ENCODE data around the gene GPATCH2. TPM values are rescaled to one million over a fixed set of nuclear protein-coding genes. Genes with fewer than 3 reads are reported as not detected.

Gene GPATCH2
- total RNA-seq, 1 donor from 2014 or later, result 13.5 TPM

DNA sequence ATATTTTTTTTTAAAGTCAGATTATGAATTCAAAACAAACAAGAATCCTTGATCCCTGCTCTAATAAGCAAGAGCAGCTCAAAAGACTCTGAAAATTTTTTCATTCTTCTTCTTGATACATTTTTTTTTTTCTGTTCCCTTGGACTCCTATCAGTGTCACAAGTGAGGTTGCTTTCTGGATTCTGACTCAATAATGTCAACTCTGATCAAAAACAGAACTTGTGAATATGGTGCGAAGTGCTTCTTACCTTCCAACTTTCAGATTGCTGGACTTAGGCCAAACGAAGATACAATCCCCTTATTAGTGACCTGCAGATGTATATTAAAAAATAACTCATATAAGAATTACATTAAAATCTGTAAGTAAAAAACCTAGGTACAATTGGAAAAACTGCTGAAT, 136.1 kb downstream of the GPATCH2 start:
- no peak for DNase-seq (ENCODE audit: extremely low spot score in 2 of 2)
- Histone ChIP-seq H3K9me3 (no peaks in the 10 kb centered on the region), H3K4me3 (no peak overlapping the region), H3K4me1 (no peaks in the 10 kb centered on the region), H3K27me3 (no peaks in the 10 kb centered on the region), H3K36me3 (no peaks in the 10 kb centered on the region), H3K27ac (no peak overlapping the region)
- TF ChIP-seq, protein P1, sequence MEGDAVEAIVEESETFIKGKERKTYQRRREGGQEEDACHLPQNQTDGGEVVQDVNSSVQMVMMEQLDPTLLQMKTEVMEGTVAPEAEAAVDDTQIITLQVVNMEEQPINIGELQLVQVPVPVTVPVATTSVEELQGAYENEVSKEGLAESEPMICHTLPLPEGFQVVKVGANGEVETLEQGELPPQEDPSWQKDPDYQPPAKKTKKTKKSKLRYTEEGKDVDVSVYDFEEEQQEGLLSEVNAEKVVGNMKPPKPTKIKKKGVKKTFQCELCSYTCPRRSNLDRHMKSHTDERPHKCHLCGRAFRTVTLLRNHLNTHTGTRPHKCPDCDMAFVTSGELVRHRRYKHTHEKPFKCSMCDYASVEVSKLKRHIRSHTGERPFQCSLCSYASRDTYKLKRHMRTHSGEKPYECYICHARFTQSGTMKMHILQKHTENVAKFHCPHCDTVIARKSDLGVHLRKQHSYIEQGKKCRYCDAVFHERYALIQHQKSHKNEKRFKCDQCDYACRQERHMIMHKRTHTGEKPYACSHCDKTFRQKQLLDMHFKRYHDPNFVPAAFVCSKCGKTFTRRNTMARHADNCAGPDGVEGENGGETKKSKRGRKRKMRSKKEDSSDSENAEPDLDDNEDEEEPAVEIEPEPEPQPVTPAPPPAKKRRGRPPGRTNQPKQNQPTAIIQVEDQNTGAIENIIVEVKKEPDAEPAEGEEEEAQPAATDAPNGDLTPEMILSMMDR (IDR thresholded peaks at IDR 0.05), result no peak
- TF ChIP-seq POLR2A (IDR thresholded peaks at IDR 0.05) (no peak), POLR2AphosphoS5 (IDR thresholded peaks at IDR 0.05; ENCODE audit: insufficient read depth in 1 of 2, low read depth in 1 of 2) (no peak)
- intact Hi-C loops (cut with DNase I), result no loop called here

DNA sequence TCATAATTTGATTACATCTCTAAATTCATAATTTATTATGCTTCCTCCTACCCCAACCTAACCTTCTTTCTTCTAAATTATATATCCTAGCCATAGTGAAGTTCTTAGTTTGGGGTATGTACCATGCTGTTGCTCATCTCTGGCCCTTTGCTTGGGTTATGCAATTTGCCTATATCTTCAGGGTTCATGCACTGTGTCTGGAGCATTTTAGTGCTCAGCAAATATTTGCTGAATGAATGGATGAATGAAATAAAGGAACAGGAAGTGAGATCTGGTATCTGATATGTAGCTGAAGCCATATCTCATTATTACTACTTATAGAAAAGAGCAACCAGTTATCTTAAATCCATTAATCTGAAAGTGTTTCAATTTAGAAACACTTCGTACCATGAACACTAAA, 137.6 kb downstream of the GPATCH2 start:
- intact Hi-C loops (cut with DNase I), result no loop called here
- Histone ChIP-seq H3K27ac (no peak overlapping the region), H3K9me3 (no peaks in the 10 kb centered on the region), H3K4me3 (no peak overlapping the region), H3K36me3 (no peaks in the 10 kb centered on the region), H3K27me3 (no peaks in the 10 kb centered on the region), H3K4me1 (no peaks in the 10 kb centered on the region)
- TF ChIP-seq POLR2A (IDR thresholded peaks at IDR 0.05), result no peak
- no peak for TF ChIP-seq POLR2AphosphoS5 (IDR thresholded peaks at IDR 0.05; ENCODE audit: insufficient read depth in 1 of 2, low read depth in 1 of 2)
- TF ChIP-seq, protein P1 (IDR thresholded peaks at IDR 0.05), result no peak
- DNase-seq (ENCODE audit: extremely low spot score in 2 of 2), result no peak

- no peaks in the 10 kb centered on the region for H3K27me3 ChIP-seq
- intact Hi-C loops (cut with DNase I), result no loop called here
- TF ChIP-seq POLR2AphosphoS5 (IDR thresholded peaks at IDR 0.05; ENCODE audit: insufficient read depth in 1 of 2, low read depth in 1 of 2) (no peak), POLR2A (IDR thresholded peaks at IDR 0.05) (no peak)
- TF ChIP-seq, protein P1 (IDR thresholded peaks at IDR 0.05), result no peak
- no peaks in the 10 kb centered on the region for H3K9me3 ChIP-seq
- H3K27ac ChIP-seq, result no peak overlapping the region
- no peaks in the 10 kb centered on the region for H3K36me3 ChIP-seq
- no peak for DNase-seq (ENCODE audit: extremely low spot score in 2 of 2)
- no peak overlapping the region for H3K4me3 ChIP-seq
- H3K4me1 ChIP-seq, result no peaks in the 10 kb centered on the region
These were observed 146.0 kb downstream of the GPATCH2 start for GRCh38 chr1:217484871-217485270.

GRCh38 chr1:217482356-217483102, 148.4 kb downstream of the GPATCH2 start:
- intact Hi-C loops (cut with DNase I), result no loop called here
- no peaks in the 10 kb centered on the region for H3K36me3 ChIP-seq
- no peak overlapping the region for H3K4me3 ChIP-seq
- TF ChIP-seq POLR2AphosphoS5 (IDR thresholded peaks at IDR 0.05; ENCODE audit: insufficient read depth in 1 of 2, low read depth in 1 of 2) (no peak), POLR2A (IDR thresholded peaks at IDR 0.05) (no peak)
- TF ChIP-seq, protein P1 (IDR thresholded peaks at IDR 0.05), result no peak
- no peak overlapping the region for H3K27ac ChIP-seq
- no peaks in the 10 kb centered on the region for H3K27me3 ChIP-seq
- DNase-seq (ENCODE audit: extremely low spot score in 2 of 2), result no peak
- H3K4me1 ChIP-seq, result no peaks in the 10 kb centered on the region
- no peaks in the 10 kb centered on the region for H3K9me3 ChIP-seq

DNA sequence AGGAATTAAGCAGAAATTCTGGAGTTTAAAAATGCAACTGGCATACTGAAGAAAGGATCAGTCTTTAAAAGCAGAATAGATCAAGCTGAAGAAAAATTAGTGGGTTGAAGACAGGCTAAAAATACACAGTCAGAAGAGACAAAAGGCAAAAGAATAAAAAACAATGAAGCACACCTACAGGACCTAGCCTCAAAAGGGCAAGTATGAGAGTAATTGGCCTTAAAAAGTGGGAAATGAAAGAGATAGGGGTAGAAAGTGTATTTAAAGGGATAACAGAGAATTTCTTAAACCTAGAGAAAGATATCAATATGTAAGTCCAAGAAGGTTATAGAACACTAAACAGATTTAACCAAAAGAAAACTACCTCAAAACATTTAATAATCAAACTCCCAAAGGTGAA, 152.4 kb downstream of the GPATCH2 start:
- intact Hi-C loops (cut with DNase I), result no loop called here
- TF ChIP-seq POLR2A (IDR thresholded peaks at IDR 0.05), result no peak
- TF ChIP-seq, protein P1 (IDR thresholded peaks at IDR 0.05), result no peak
- no peak for TF ChIP-seq POLR2AphosphoS5 (IDR thresholded peaks at IDR 0.05; ENCODE audit: insufficient read depth in 1 of 2, low read depth in 1 of 2)
- Histone ChIP-seq H3K4me1 (no peaks in the 10 kb centered on the region), H3K9me3 (no peaks in the 10 kb centered on the region), H3K27me3 (no peaks in the 10 kb centered on the region), H3K36me3 (no peaks in the 10 kb centered on the region), H3K4me3 (no peak overlapping the region), H3K27ac (no peak overlapping the region)
- no peak for DNase-seq (ENCODE audit: extremely low spot score in 2 of 2)
